Head of caudate nucleus (tissue), 42 donors: ENCODE data around the gene SPAG16.

Experiments
- DNase-seq, 42 donors: peaks; one replicate each; pipeline versions ENCODE4 v3.0.0 to v3.0.0-alpha.2; 2020 to 2021; ENCODE audit warnings: mixed read lengths in 7 of 42
- intact Hi-C: fragments of 100-400 bp; cut with DNase I; formaldehyde crosslinking; loops from one replicate; pipeline ENCODE4 v1.15.0; 2022

Gene SPAG16

GRCh38 chr2:214361116-214361515 lies 1076.9 kb downstream of the SPAG16 start:
- intact Hi-C loops = no loop called here
- DNase-seq = no peak

DNA sequence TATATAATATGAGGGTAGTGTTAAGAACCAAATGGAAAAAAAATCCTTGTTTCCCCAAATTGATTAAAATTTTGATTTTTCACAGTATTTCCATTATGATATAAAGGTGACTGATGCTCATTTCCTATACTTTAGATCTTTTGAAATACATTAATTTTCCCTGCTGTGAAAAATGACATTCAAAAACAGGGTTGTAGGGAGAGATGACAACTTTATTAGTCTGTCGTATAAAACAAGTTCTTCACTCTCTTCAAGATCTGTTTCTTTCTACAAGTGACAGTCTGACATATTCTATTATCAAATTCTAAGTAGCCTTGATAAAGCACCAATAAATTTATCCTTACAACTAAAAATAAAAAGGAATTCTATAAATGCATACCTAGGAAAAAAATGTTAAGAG lies 1081.3 kb downstream of the SPAG16 start:
- intact Hi-C loops = no loop called here
- DNase-seq = no peak

DNA sequence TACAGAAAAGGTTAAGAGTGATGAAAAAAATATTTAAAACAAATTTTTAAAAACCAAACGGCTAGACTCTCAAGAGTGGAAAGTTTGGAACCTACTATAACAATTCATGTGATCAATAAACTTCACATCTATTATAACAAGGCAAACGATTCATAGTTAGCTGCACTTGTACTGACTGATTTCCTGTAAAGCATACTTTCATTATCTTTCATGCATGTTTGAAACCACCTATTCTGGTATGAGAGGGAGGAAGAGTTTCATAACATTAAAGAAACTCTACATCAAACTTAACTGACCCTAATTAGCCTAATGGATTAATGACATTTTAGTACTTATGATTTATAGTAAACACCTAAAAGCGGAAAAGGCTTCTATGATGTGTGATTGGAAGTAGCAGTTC lies 1082.9 kb downstream of the SPAG16 start:
- intact Hi-C loops = no loop called here
- no peak for DNase-seq

DNA sequence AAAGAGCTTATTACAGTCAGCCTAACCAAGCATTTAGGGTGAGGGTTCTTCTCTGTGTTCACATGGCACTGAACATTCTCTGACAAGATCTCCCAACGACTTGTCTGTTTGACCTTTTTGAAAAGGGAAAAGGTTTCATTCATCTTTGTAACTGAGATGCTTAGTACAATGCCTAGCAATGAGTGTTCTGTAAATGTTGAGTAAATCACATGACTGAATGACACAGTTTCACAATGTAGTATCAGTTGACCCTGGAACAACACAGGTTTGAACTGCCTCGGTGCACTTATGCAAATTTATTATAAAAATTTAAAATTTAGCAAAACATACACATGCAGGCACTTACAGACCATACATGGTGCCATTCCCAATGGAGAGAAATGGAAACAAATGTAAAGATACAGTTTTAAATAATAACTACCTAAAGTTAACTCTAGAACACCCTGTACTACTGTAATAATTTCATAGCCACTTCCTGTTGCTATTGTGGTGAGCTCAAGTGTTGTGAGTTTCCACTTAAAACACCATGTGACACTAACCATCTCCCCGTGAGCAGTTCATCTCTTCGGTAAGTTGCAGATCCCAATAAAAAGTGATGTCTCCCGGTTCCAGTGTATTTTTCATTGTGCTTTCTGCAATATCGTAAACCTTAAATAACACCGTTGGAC lies 1092.5 kb downstream of the SPAG16 start:
- intact Hi-C loops = no loop called here
- DNase-seq = no peak

DNA sequence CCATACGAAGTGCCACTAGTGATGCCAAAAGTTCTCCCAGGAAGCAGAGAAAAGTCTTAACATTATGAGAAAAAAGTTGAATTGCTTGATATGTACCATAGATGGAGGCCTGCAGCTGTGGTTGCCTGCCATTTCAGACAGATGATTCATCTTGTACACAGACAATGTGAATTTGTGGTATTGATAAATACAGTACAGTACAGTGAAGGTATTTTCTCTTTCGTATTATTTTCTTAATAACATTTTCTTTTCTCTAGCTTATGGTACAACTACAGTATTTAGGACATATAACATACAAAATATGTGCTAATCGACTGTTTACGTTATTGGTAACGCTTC lies 1093.0 kb downstream of the SPAG16 start:
- intact Hi-C loops = no loop called here
- no peak for DNase-seq

GRCh38 chr2:214378455-214379103 lies 1094.3 kb downstream of the SPAG16 start:
- DNase-seq = no peak
- intact Hi-C loops = no loop called here

GRCh38 chr2:214379227-214379626 lies 1095.0 kb downstream of the SPAG16 start:
- intact Hi-C loops = no loop called here
- no peak for DNase-seq

DNA sequence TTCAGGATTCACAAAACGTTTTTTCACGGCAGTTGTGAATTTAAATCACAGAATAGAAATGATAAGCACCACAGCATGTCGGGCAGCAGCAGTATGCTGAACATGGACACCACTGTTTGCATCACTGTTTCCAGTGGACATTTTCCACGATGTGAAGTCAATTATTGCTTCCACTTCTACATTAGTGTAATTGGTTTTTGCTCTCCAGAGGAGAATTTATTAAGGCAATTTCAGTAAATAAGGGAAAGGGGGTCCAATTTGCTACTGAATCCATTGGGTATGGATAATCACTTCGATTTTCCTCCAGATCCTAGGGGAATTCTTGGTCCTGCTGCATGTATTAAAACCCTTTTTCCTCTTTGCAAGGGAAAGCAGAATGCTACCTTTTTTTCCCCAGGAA lies 1096.4 kb downstream of the SPAG16 start:
- DNase-seq = no peak

GRCh38 chr2:214382229-214382628 lies 1098.0 kb downstream of the SPAG16 start:
- no peak for DNase-seq
- intact Hi-C loops = no loop called here

More for the DNA sequence above, 1096.4 kb downstream of the SPAG16 start:
- intact Hi-C loops = no loop called here

DNA sequence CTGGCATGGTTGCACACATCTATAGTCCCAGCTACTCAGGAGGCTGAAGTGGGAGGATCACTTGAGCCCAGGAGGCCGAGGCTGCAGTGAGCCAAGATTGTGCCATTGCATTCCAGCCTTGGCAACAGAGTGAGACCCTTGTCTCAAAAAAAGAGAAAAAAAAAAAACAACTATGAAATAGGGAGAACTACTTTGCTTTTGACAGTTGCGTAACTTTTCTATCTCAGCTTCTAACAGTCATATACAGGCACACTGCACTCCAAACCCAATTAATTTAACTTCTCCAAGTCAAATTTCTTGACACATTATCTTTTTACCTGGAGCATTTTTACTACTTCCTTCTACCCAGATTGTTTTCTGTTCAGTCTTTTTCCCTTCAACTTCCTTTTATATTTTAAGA lies 1102.5 kb downstream of the SPAG16 start:
- intact Hi-C loops = no loop called here
- DNase-seq = no peak

- DNase-seq = no peak
- intact Hi-C loops = no loop called here
Measured at GRCh38 chr2:214389334-214389733, 1105.1 kb downstream of the SPAG16 start.

DNA sequence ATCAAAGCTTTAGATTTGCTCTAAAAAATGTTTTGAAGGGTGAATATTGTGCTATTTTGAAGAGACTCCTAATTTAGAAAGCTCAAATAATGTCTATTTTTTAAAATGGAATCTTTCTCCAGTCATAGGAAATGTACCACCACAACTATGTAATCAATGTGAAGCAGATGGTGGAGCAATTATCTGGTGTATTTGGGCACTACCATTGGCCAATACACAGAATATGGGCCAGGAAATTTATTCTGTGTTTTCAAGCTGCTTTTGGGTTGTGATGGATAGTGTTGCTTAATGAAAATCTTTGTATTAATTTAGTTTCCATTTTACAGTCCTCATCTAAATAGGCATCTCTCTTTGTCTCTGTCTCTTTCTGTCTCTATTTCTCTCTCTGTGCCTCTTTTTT lies 1109.5 kb downstream of the SPAG16 start:
- intact Hi-C loops = no loop called here
- no peak for DNase-seq

- intact Hi-C loops = no loop called here
- DNase-seq = no peak
Measured at GRCh38 chr2:214395040-214395439, 1110.8 kb downstream of the SPAG16 start.

DNA sequence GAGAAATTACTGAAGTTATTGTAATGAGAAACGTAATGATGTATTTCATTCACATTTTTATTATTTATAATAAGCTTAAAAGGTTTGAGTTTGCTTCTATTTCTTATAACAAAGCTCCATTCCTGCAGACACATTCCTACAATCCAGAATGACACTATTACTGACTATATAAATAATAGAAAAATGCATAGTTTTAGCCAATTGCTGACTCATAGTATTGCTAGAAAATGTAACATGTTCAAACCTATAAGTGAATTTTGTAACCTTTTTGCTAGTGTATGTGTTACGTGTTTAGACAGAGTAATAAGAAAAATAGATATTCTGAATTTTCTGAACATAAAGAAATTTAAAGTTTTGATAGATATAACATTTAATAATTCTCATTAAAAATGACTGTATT lies 1117.3 kb downstream of the SPAG16 start:
- intact Hi-C loops = no loop called here
- DNase-seq = no peak

- intact Hi-C loops = no loop called here
- DNase-seq = peak in 12 of 42 donors; percentile 1 to 37 (median 14)
Measured at GRCh38 chr2:214410128-214410775, 1126.0 kb downstream of the SPAG16 start.

DNA sequence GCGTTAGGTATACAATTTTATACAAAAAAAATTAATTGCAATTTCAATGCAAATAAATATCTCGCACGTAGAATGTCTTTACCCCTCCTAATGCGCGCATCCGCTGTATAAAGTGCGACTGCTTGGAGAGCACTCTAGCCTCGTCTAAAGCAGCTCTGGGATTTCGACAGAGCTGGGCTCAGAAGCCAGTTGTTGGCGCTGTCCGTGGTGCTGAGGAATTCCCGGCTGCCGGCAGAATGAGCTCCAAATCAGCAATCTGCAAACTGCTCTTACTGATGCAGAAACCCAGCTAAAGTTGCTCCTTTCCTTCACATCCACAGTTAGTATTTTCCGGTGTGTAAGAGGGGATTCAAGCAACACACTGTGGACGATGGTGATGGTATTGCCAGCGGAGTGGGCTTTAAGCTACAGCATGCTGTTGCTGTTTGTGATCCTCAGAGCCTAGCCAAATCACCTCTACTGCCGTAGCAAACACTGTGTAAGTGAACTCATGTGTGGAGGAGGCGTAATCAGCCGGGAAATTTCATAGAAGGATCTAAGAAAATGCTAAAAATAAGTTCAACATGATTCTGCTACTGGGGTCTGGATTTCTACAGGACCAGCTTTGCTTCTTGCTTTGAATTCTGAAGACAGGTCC lies 1126.8 kb downstream of the SPAG16 start, which contains the start of gene VWC2L:
VWC2L (plus strand) TSS at position 137 of the 637 bp plus-strand sequence. CDS start 3,140 bp downstream, outside the sequence.
- peak; percentile 70 to 94 (median 86) for DNase-seq
- intact Hi-C loops = no loop called here

- DNase-seq = no peak
- intact Hi-C loops = no loop called here
Measured at GRCh38 chr2:214412679-214413078, 1128.4 kb downstream of the SPAG16 start.

- DNase-seq = peak in 1 of 42 donors; percentile 3
- intact Hi-C loops = no loop called here
Measured at GRCh38 chr2:214436470-214436869, 1152.2 kb downstream of the SPAG16 start.

GRCh38 chr2:214450118-214450894 lies 1166.0 kb downstream of the SPAG16 start:
- intact Hi-C loops = no loop called here
- no peak for DNase-seq
